Measurements from ENCODE around the gene ST8SIA5. TPM values are rescaled to one million over a fixed set of nuclear protein-coding genes. Genes with fewer than 3 reads are reported as not detected.

The ST8SIA5 gene
- total and polyA plus RNA-seq, 5 donors from 2014 or later = not detected

- DNase-seq (no peak), ATAC-seq (ENCODE audit: low read depth in 2 of 2) (no peak)
- no peaks in the 10 kb centered on the region for H3K9me3 ChIP-seq (ENCODE audit: control insufficient read depth in 2 of 2, low read length in 2 of 2)
- H3K4me1 Mint-ChIP-seq = peaks cover 0 to 4% (median 1%) of the 10 kb centered on the region in 4 donors
- peaks cover 0 to 3% (median 0%) of the 10 kb centered on the region in 7 donors for H3K9me3 Mint-ChIP-seq
- peaks cover 12% of the 10 kb centered on the region for H3K27me3 Mint-ChIP-seq
- H3K4me3 ChIP-seq (ENCODE audit: low read depth, low read length) = no peak overlapping the region
- no peak overlapping the region for H3K27ac ChIP-seq (ENCODE audit: insufficient read depth, low read length, poor library complexity, severe bottlenecking)
- no peaks in the 10 kb centered on the region for H3K4me1 ChIP-seq (ENCODE audit: control insufficient read depth, insufficient read depth, low read length, poor library complexity, severe bottlenecking)
- no peaks in the 10 kb centered on the region for H3K36me3 ChIP-seq (ENCODE audit: control insufficient read depth, insufficient read depth, low read length)
- peaks cover 4% of the 10 kb centered on the region for H3K36me3 Mint-ChIP-seq
- H3K27me3 ChIP-seq (ENCODE audit: control insufficient read depth, insufficient read depth, low read length) = no peaks in the 10 kb centered on the region
- H3K27ac Mint-ChIP-seq = no peak overlapping the region
- H3K4me3 Mint-ChIP-seq = no peak overlapping the region
These were observed 79.2 kb downstream of the ST8SIA5 start for GRCh38 chr18:46677611-46678010.

GRCh38 chr18:46676182-46676835 is 80.5 kb downstream of the ST8SIA5 start:
- Histone ChIP-seq H3K4me3 (ENCODE audit: low read depth, low read length) (no peak overlapping the region), H3K27me3 (ENCODE audit: control insufficient read depth, insufficient read depth, low read length) (no peaks in the 10 kb centered on the region), H3K36me3 (ENCODE audit: control insufficient read depth, insufficient read depth, low read length) (no peaks in the 10 kb centered on the region), H3K4me1 (ENCODE audit: control insufficient read depth, insufficient read depth, low read length, poor library complexity, severe bottlenecking) (no peaks in the 10 kb centered on the region), H3K9me3 (ENCODE audit: control insufficient read depth in 2 of 2, low read length in 2 of 2) (no peaks in the 10 kb centered on the region), H3K27ac (ENCODE audit: insufficient read depth, low read length, poor library complexity, severe bottlenecking) (no peak overlapping the region)
- no peak overlapping the region for H3K27ac Mint-ChIP-seq
- H3K9me3 Mint-ChIP-seq = peaks cover 0 to 3% (median 0%) of the 10 kb centered on the region in 7 donors
- peaks cover 0 to 16% (median 1%) of the 10 kb centered on the region in 4 donors for H3K4me1 Mint-ChIP-seq
- H3K27me3 Mint-ChIP-seq = peaks cover 12% of the 10 kb centered on the region
- H3K4me3 Mint-ChIP-seq = no peak overlapping the region
- peaks cover 4% of the 10 kb centered on the region for H3K36me3 Mint-ChIP-seq
- ATAC-seq (ENCODE audit: low read depth in 2 of 2) (no peak), DNase-seq (no peak)

GRCh38 chr18:46675112-46675511 is 81.7 kb downstream of the ST8SIA5 start:
- H3K4me3 Mint-ChIP-seq = no peak overlapping the region
- H3K36me3 Mint-ChIP-seq = peaks cover 4% of the 10 kb centered on the region
- H3K27ac Mint-ChIP-seq = no peak overlapping the region
- H3K4me3 ChIP-seq (ENCODE audit: low read depth, low read length) = no peak overlapping the region
- DNase-seq (no peak), ATAC-seq (ENCODE audit: low read depth in 2 of 2) (no peak)
- H3K27me3 Mint-ChIP-seq = peaks cover 12% of the 10 kb centered on the region
- no peaks in the 10 kb centered on the region for H3K4me1 ChIP-seq (ENCODE audit: control insufficient read depth, insufficient read depth, low read length, poor library complexity, severe bottlenecking)
- H3K4me1 Mint-ChIP-seq = peaks cover 0 to 19% (median 1%) of the 10 kb centered on the region in 4 donors
- H3K36me3 ChIP-seq (ENCODE audit: control insufficient read depth, insufficient read depth, low read length) = no peaks in the 10 kb centered on the region
- H3K9me3 Mint-ChIP-seq = peaks cover 0 to 3% (median 0%) of the 10 kb centered on the region in 7 donors
- H3K27ac ChIP-seq (ENCODE audit: insufficient read depth, low read length, poor library complexity, severe bottlenecking) = no peak overlapping the region
- no peaks in the 10 kb centered on the region for H3K27me3 ChIP-seq (ENCODE audit: control insufficient read depth, insufficient read depth, low read length)
- H3K9me3 ChIP-seq (ENCODE audit: control insufficient read depth in 2 of 2, low read length in 2 of 2) = no peaks in the 10 kb centered on the region

- H3K27me3 Mint-ChIP-seq = peaks cover 12% of the 10 kb centered on the region
- Histone ChIP-seq H3K9me3 (ENCODE audit: control insufficient read depth in 2 of 2, low read length in 2 of 2) (no peaks in the 10 kb centered on the region), H3K4me1 (ENCODE audit: control insufficient read depth, insufficient read depth, low read length, poor library complexity, severe bottlenecking) (no peaks in the 10 kb centered on the region), H3K27me3 (ENCODE audit: control insufficient read depth, insufficient read depth, low read length) (no peaks in the 10 kb centered on the region), H3K36me3 (ENCODE audit: control insufficient read depth, insufficient read depth, low read length) (no peaks in the 10 kb centered on the region), H3K27ac (ENCODE audit: insufficient read depth, low read length, poor library complexity, severe bottlenecking) (peak overlapping the region; percentile 25), H3K4me3 (ENCODE audit: low read depth, low read length) (no peak overlapping the region)
- no peak overlapping the region for H3K4me3 Mint-ChIP-seq
- H3K4me1 Mint-ChIP-seq = peaks cover 0 to 19% (median 1%) of the 10 kb centered on the region in 4 donors
- ATAC-seq (ENCODE audit: low read depth in 2 of 2) = peak; percentile 19 to 43
- peaks cover 4% of the 10 kb centered on the region for H3K36me3 Mint-ChIP-seq
- peaks cover 0 to 3% (median 0%) of the 10 kb centered on the region in 7 donors for H3K9me3 Mint-ChIP-seq
- peak in 2 of 3 donors; percentile 26 to 76 for DNase-seq
- peak overlapping the region in 1 of 3 donors; percentile 40 for H3K27ac Mint-ChIP-seq
These were observed 84.5 kb downstream of the ST8SIA5 start for GRCh38 chr18:46672062-46672970.

- H3K4me3 Mint-ChIP-seq = no peak overlapping the region
- no peaks in the 10 kb centered on the region for H3K9me3 Mint-ChIP-seq
- no peaks in the 10 kb centered on the region for H3K36me3 Mint-ChIP-seq
- H3K27me3 ChIP-seq (ENCODE audit: control insufficient read depth, insufficient read depth, low read length) = no peaks in the 10 kb centered on the region
- peaks cover 5% of the 10 kb centered on the region for H3K27me3 Mint-ChIP-seq
- no peak overlapping the region for H3K27ac ChIP-seq (ENCODE audit: insufficient read depth, low read length, poor library complexity, severe bottlenecking)
- no peaks in the 10 kb centered on the region for H3K4me1 ChIP-seq (ENCODE audit: control insufficient read depth, insufficient read depth, low read length, poor library complexity, severe bottlenecking)
- ATAC-seq (ENCODE audit: low read depth in 2 of 2) = no peak
- H3K4me1 Mint-ChIP-seq = peaks cover 0 to 19% (median 1%) of the 10 kb centered on the region in 4 donors
- H3K9me3 ChIP-seq (ENCODE audit: control insufficient read depth in 2 of 2, low read length in 2 of 2) = no peaks in the 10 kb centered on the region
- DNase-seq = no peak
- H3K36me3 ChIP-seq (ENCODE audit: control insufficient read depth, insufficient read depth, low read length) = no peaks in the 10 kb centered on the region
- H3K4me3 ChIP-seq (ENCODE audit: low read depth, low read length) = no peak overlapping the region
- no peak overlapping the region for H3K27ac Mint-ChIP-seq
These were observed 88.2 kb downstream of the ST8SIA5 start for GRCh38 chr18:46668694-46669093.

- H3K4me3 ChIP-seq (ENCODE audit: low read depth, low read length) = no peak overlapping the region
- DNase-seq (no peak), ATAC-seq (ENCODE audit: low read depth in 2 of 2) (no peak)
- Mint-ChIP-seq H3K27ac (no peak overlapping the region), H3K4me1 (peaks cover 0 to 19% (median 1%) of the 10 kb centered on the region in 4 donors), H3K36me3 (no peaks in the 10 kb centered on the region), H3K4me3 (no peak overlapping the region), H3K9me3 (no peaks in the 10 kb centered on the region), H3K27me3 (peaks cover 4% of the 10 kb centered on the region)
- H3K36me3 ChIP-seq (ENCODE audit: control insufficient read depth, insufficient read depth, low read length) = no peaks in the 10 kb centered on the region
- no peaks in the 10 kb centered on the region for H3K27me3 ChIP-seq (ENCODE audit: control insufficient read depth, insufficient read depth, low read length)
- H3K4me1 ChIP-seq (ENCODE audit: control insufficient read depth, insufficient read depth, low read length, poor library complexity, severe bottlenecking) = no peaks in the 10 kb centered on the region
- no peak overlapping the region for H3K27ac ChIP-seq (ENCODE audit: insufficient read depth, low read length, poor library complexity, severe bottlenecking)
- H3K9me3 ChIP-seq (ENCODE audit: control insufficient read depth in 2 of 2, low read length in 2 of 2) = no peaks in the 10 kb centered on the region
These were observed 88.7 kb downstream of the ST8SIA5 start for GRCh38 chr18:46668135-46668534.

- H3K36me3 Mint-ChIP-seq = no peaks in the 10 kb centered on the region
- peaks cover 4% of the 10 kb centered on the region for H3K27me3 Mint-ChIP-seq
- H3K4me1 Mint-ChIP-seq = no peaks in the 10 kb centered on the region
- Histone ChIP-seq H3K27me3 (ENCODE audit: control insufficient read depth, insufficient read depth, low read length) (no peaks in the 10 kb centered on the region), H3K27ac (ENCODE audit: insufficient read depth, low read length, poor library complexity, severe bottlenecking) (no peak overlapping the region), H3K36me3 (ENCODE audit: control insufficient read depth, insufficient read depth, low read length) (no peaks in the 10 kb centered on the region), H3K9me3 (ENCODE audit: control insufficient read depth in 2 of 2, low read length in 2 of 2) (no peaks in the 10 kb centered on the region), H3K4me3 (ENCODE audit: low read depth, low read length) (no peak overlapping the region), H3K4me1 (ENCODE audit: control insufficient read depth, insufficient read depth, low read length, poor library complexity, severe bottlenecking) (no peaks in the 10 kb centered on the region)
- H3K27ac Mint-ChIP-seq = peak overlapping the region in 1 of 3 donors; percentile 80
- H3K9me3 Mint-ChIP-seq = no peaks in the 10 kb centered on the region
- ATAC-seq (ENCODE audit: low read depth in 2 of 2) = no peak
- no peak for DNase-seq
- H3K4me3 Mint-ChIP-seq = no peak overlapping the region
These were observed 93.3 kb downstream of the ST8SIA5 start for GRCh38 chr18:46663539-46663938.

Data from CD4-positive, CD25-positive, alpha-beta regulatory T cell (primary cell).